Fibroblast of skin of left quadriceps (primary cell): ENCODE measurements around the gene KCNT1.

Experiments
- DNase-seq, 2 experiments: peaks; one replicate each; pipeline ENCODE4 v3.0.0-alpha.2; 2013; ENCODE audit warnings: low read depth in 2 of 2

Gene KCNT1

GRCh38 chr9:135745686-135746324 lies 43.8 kb downstream of the KCNT1 start:
- no peak for DNase-seq

- DNase-seq, result no peak
These were observed 44.6 kb downstream of the KCNT1 start for GRCh38 chr9:135746565-135746964.

DNA sequence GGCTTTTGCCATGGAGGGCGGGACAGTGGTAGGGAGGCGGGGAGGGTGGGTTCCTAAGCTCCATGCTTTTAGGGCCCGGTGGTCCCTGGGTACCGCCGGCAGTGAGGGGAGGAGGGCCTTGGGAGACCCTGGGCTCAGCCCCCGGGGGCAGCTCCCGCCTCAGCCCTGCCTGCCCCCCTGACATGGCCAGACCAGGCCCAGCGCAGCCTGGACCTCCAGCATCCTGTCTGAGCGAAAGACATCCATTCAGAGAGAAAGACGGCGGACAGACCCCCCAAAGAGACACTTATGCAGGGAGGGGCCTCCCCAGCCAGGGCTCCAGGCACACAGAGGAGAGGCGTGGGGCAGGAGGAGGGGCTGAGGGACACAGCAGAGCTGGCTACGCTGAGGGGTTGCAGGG lies 45.3 kb downstream of the KCNT1 start:
- no peak for DNase-seq

DNA sequence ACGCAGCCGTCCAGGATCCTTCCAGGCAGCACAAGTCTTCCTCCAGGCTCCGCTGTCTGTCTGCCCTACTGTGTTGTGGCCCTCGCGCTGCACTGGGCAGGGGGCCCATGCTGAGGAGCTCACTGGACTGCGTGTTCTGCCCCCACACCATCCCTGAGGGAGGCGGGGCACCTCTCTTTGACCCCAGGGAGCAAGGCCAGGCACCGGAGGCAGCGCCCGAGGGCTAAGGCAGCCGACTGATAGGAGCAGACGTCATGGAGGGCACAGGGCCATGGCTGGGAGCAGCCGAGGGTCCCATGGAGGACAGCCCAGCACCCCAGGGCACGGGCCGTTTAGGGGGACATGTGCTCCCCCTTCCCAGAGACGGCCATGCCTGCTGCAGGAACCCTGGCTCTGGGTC lies 46.7 kb downstream of the KCNT1 start:
- no peak for DNase-seq

DNA sequence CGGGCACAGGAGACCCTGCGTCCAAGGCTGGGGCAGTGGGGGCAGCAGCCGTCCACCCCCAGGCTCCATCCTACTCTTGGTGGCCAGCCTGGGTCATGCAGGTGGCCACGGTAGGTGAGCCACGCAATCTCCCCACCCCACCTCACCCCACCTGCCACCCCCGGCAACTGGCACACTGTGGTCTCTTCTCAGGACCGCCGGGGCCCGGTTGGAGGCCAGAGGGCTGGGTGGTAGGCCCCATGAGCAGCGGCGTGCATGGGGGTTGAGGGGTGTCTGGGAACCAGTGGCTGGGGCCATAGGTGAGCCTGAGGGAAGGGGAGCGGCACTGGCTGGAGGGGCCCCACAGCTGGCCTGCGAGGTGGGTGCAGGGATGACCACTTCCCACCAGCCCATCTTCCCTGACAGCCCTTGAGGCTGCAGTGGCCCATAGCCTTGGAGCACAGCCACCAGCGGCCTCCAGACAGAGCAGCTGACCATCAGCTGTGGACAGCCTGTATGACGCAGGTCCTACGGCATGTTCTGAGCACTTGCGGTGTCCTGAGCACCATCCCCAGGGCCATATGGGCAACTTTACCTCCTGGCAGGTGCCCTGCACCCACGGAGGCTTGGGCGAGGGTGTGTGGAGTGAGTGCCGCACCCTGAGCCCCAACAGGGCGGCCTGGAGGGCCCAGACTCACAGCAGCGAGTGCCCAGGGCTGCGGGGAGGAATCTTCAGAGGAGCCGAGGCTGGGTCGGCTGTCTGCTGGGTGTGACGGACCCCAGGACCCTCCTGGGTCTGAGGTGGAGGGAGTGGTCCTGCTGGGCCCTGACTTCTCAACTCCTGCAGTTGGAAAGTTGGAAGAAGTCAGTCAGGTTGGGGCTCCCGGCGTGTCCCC lies 47.4 kb downstream of the KCNT1 start:
- no peak for DNase-seq

GRCh38 chr9:135750786-135751185 lies 48.8 kb downstream of the KCNT1 start:
- DNase-seq, result no peak

DNA sequence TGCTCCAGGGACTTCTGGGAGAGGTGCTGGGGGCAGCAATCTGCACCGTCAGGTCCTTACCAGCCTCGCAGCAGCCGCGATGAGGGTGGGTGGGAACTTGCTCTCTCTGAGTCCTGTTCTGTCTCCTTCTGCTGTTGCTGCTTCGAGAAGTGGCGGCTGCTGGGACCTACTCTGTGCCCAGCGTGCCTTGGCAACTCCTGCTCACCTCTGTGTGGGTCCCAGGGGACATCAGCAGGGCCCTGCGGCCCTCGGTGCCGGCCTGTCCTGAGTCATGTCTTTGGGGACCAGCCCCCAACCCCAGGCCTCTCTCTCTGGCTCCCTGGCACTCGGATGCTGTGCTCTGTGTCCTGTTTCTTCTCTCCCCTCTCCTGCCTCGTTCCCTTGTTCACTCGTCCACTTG lies 49.5 kb downstream of the KCNT1 start:
- DNase-seq, result no peak

- DNase-seq, result no peak
These were observed 50.6 kb downstream of the KCNT1 start for GRCh38 chr9:135752281-135753204.

- no peak for DNase-seq
These were observed 51.6 kb downstream of the KCNT1 start for GRCh38 chr9:135753391-135754105.

- DNase-seq, result no peak
These were observed 54.6 kb downstream of the KCNT1 start for GRCh38 chr9:135756576-135756975.

- DNase-seq, result no peak
These were observed 55.4 kb downstream of the KCNT1 start for GRCh38 chr9:135757356-135757755.

- no peak for DNase-seq
These were observed 56.1 kb downstream of the KCNT1 start for GRCh38 chr9:135758056-135758455.

DNA sequence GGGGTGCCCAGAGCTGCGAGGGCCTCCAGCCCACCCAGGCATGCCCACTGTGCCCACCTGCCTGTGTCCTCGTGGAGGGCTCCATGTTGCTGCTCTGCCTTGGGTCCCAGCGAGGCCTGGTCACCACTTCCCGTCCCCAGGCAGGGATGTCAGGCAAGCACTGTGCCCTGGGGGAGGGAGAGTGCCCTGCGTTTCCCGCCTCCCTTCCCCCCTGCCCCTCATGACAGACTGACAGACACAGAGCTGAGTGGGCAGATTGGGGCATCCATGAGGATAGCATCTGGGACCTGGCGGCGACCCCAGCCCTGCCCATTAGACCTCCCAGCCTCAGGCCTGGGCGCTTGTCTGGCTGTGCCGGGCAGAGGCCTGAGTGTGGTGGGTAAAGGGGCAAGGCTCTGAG lies 56.9 kb downstream of the KCNT1 start:
- no peak for DNase-seq

GRCh38 chr9:135759676-135760300 lies 57.8 kb downstream of the KCNT1 start:
- DNase-seq, result no peak

- no peak for DNase-seq
These were observed 58.5 kb downstream of the KCNT1 start for GRCh38 chr9:135760465-135760864.

- no peak for DNase-seq
These were observed 59.3 kb downstream of the KCNT1 start for GRCh38 chr9:135761150-135761844.

DNA sequence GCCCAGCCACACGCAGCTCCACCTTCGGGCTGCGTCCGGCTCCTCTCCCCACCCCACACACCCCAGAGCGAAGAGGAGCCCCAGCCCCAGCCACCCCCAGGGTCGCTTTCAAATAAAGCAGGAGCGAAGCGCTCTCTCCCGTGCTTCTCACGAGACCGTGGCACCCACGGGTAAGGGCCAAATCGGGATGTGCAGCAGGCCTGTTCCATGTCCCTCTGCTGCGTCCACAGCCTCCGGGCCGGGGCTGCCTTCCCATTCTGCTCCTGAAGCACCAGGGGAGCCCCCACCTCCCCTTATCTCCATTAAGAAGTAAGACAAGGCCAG lies 59.8 kb downstream of the KCNT1 start:
- no peak for DNase-seq

DNA sequence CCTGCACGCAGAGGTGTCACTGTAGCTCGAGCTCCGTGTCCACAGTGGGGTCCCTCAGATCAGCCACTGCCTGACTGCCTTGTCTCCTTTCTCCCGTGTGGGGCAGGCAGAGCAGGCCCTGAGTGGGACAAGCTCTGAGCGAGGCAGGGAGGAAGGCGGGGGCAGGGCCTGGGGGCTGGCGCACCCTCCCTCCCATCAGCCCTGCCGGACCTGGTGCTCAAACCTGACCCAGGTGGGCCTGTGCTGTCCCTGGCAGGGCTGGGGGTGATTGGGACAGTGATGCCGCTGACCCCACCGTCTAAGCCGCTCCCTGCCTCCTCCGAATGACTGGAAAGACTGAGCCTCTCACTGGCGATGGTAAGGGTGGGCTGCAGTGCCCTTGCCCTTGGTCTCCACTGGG lies 60.9 kb downstream of the KCNT1 start:
- no peak for DNase-seq

DNA sequence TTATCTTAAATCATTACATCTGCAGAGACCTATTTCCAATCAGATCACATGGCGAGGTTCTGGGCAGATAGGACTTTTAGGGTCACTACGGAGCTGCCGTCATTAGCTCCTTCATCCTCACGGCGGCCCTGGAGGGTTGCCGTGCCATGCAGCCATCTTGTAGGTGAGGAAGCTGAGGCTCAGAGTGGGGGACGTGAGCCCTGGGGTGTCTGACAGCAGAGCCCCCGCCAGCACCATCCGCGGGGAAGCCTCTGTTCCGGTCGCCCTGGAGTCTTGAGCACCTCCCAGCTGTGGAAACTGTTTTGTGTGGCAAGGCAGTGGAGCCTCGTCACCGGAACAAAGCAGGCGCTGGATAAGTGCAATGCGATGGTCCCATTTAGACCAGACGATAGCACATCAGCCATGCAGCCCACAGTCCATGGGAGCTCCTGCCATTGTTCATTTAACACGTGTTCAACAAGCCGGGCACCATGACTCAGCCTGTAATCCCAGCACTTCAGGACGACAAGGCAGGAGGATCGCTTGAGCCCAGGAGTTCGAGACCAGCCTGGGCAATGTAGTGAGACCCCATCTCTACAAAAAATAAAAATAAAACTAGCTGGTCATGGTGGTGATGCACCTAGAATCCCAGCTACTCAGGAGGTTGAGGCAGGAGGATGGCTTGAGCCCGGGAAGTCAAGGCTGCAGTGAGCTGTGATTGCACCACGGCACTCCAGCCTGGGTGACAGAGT lies 61.9 kb downstream of the KCNT1 start:
- no peak for DNase-seq

GRCh38 chr9:135764731-135765130 lies 62.7 kb downstream of the KCNT1 start:
- DNase-seq, result no peak
